HL-60 (cell line): ENCODE data around the gene CFAP45.
A peak's percentile ranks its signal among the peaks of the same experiment; 100 is the strongest.

Source experiments
- DNase-seq, 2 experiments: peaks; one replicate each; pipeline ENCODE4 v3.0.0-alpha.2; 2010 to 2020; ENCODE audit warnings: low read depth in 1 of 2, low spot score in 1 of 2
- H3K27ac ChIP-seq: fragments of 250-450 bp; sonication (Bioruptor Pico); replicated peaks from 2 replicates; pipeline ENCODE4 v1.5.1; 2020; ENCODE audit warnings: mild to moderate bottlenecking, moderate library complexity
- H3K27me3 ChIP-seq: fragments of 250-450 bp; sonication (Bioruptor Pico); 2 replicates; pipeline ENCODE4 v1.5.1; 2021; ENCODE audit warnings: mild to moderate bottlenecking, moderate library complexity; ENCODE audit not compliant: insufficient read depth, poor library complexity, severe bottlenecking
- H3K4me3 ChIP-seq: replicated peaks from 2 replicates; pipeline ENCODE4 v1.5.1; 2011; ENCODE audit warnings: mild to moderate bottlenecking, control low read depth, low read length; ENCODE audit not compliant: insufficient read depth
- CTCF ChIP-seq: IDR thresholded peaks from one replicate; pipeline ENCODE4 v1.5.1; 2011; ENCODE audit warnings: low read length, control low read depth, inconsistent platforms; ENCODE audit not compliant: insufficient read depth
- GABPA ChIP-seq: IDR thresholded peaks from 2 replicates; pipeline ENCODE4 v1.6.1; 2012; ENCODE audit warnings: low read depth
- POLR2AphosphoS5 ChIP-seq: IDR thresholded peaks from 2 replicates; pipeline ENCODE4 v1.6.1; 2012; ENCODE audit warnings: low read depth
- REST ChIP-seq: IDR thresholded peaks from 2 replicates; pipeline ENCODE4 v1.6.1; 2012; ENCODE audit warnings: low read depth; ENCODE audit not compliant: insufficient replicate concordance
- SPI1 ChIP-seq: IDR thresholded peaks from 2 replicates; pipeline ENCODE4 v1.6.1; 2012; ENCODE audit warnings: low read depth, mild to moderate bottlenecking, borderline replicate concordance

Gene CFAP45

GRCh38 chr1:159937054-159937750 is 37.2 kb upstream of the CFAP45 start:
- Histone ChIP-seq H3K4me3 (peak overlapping the region; percentile 17), H3K27ac (no peak overlapping the region), H3K27me3 (no peaks in the 10 kb centered on the region)
- DNase-seq, result peak in 1 of 2 experiments; percentile 45
- no peak for TF ChIP-seq GABPA
- TF ChIP-seq CTCF, result no peak
- no peak for TF ChIP-seq REST
- TF ChIP-seq SPI1, result no peak
- no peak for TF ChIP-seq POLR2AphosphoS5

GRCh38 chr1:159936273-159936904 is 36.4 kb upstream of the CFAP45 start:
- TF ChIP-seq CTCF (peak; percentile 99), REST (no peak), SPI1 (peak; percentile 16; the same call in 1 of the 2 replicates)
- peak in 1 of 2 experiments; percentile 70 for DNase-seq
- no peak overlapping the region for H3K27ac ChIP-seq

GRCh38 chr1:159935719-159936272 is 35.8 kb upstream of the CFAP45 start:
- Histone ChIP-seq H3K4me3 (no peak overlapping the region), H3K27ac (no peak overlapping the region), H3K27me3 (no peaks in the 10 kb centered on the region)
- peak in 1 of 2 experiments; percentile 39 for DNase-seq
- TF ChIP-seq REST (peak; percentile 100), SPI1 (peak; percentile 92), GABPA (no peak)

More at GRCh38 chr1:159936273-159936904, 36.4 kb upstream of the CFAP45 start:
- no peak overlapping the region for H3K4me3 ChIP-seq
- H3K27me3 ChIP-seq, result no peaks in the 10 kb centered on the region
